Uterus (tissue), 2 donors: ENCODE measurements around the gene EMILIN1.
A peak's percentile ranks its signal among the peaks of the same experiment; 100 is the strongest.

Experiments used
- CTCF ChIP-seq, 4 experiments: fragments of 200-600 bp in 2 of 4; fragments of 450-650 bp in 2 of 4; sonication (generic) in 2 of 4; IDR thresholded peaks; one replicate each; pipeline ENCODE4 v1.5.1; 2016 to 2019; ENCODE audit warnings: antibody characterized with exemption in 4 of 4, mild to moderate bottlenecking in 2 of 4, moderate library complexity in 1 of 4
- POLR2A ChIP-seq, 2 donors: fragments of 450-650 bp; IDR thresholded peaks; one replicate each; pipeline ENCODE4 v1.6.1; 2016; ENCODE audit warnings: antibody characterized with exemption in 2 of 2, mild to moderate bottlenecking in 1 of 2, moderate library complexity in 1 of 2

- TF ChIP-seq CTCF (IDR thresholded peaks at IDR 0.05), result peak in 2 of 4 experiments; percentile 6 to 18
- TF ChIP-seq POLR2A (IDR thresholded peaks at IDR 0.05), result peak; percentile 71 to 91
Measured at GRCh38 chr2:27071277-27071989, 7.0 kb upstream of the EMILIN1 start, which contains the start of gene OST4.
